Neural progenitor cell (in vitro differentiated cells): ENCODE results near the gene ZFP36L2. TPM values are rescaled to one million over a fixed set of nuclear protein-coding genes. Genes with fewer than 3 reads are reported as not detected.

Source experiments
- DNase-seq: peaks from one replicate; pipeline ENCODE4 v3.0.0-alpha.2; 2016; ENCODE audit warnings: low spot score
- H2AFZ ChIP-seq: fragments of 200-600 bp; sonication (generic); replicated peaks from 2 replicates; pipeline ENCODE4 v1.6.1; 2016; ENCODE audit warnings: antibody characterized with exemption
- H3F3A ChIP-seq: fragments of 200-600 bp; sonication (generic); 2 replicates; pipeline ENCODE4 v1.6.1; 2016; ENCODE audit warnings: antibody characterized with exemption, low read depth
- H3K27ac ChIP-seq: fragments of 200-600 bp; sonication (generic); 2 replicates; pipeline ENCODE4 v1.5.1; 2016; ENCODE audit warnings: mild to moderate bottlenecking
- H3K27me3 ChIP-seq: fragments of 200-600 bp; sonication (generic); 2 replicates; pipeline ENCODE4 v1.6.1; 2016; ENCODE audit warnings: mild to moderate bottlenecking, moderate library complexity
- H3K36me3 ChIP-seq: fragments of 200-600 bp; sonication (generic); 2 replicates; pipeline ENCODE4 v1.5.1; 2016
- H3K4me1 ChIP-seq: fragments of 200-600 bp; sonication (generic); 2 replicates; pipeline ENCODE4 v1.6.1; 2016; ENCODE audit warnings: mixed run types
- H3K4me2 ChIP-seq: fragments of 200-600 bp; sonication (generic); 2 replicates; pipeline ENCODE4 v1.6.1; 2016
- H3K4me3 ChIP-seq: fragments of 200-600 bp; sonication (generic); 2 replicates; pipeline ENCODE4 v1.5.1; 2016
- H3K79me2 ChIP-seq: fragments of 200-600 bp; sonication (generic); 2 replicates; pipeline ENCODE4 v1.6.1; 2016; ENCODE audit warnings: low read depth
- H3K9ac ChIP-seq: fragments of 200-600 bp; sonication (generic); 2 replicates; pipeline ENCODE4 v1.6.1; 2016
- H3K9me3 ChIP-seq: fragments of 200-600 bp; sonication (generic); 2 replicates; pipeline ENCODE4 v1.5.1; 2016; ENCODE audit warnings: low read depth
- H4K20me1 ChIP-seq: fragments of 200-600 bp; sonication (generic); 2 replicates; pipeline ENCODE4 v1.6.1; 2016; ENCODE audit warnings: low read depth
- H3K27ac Mint-ChIP-seq: 3 replicates; pipeline ENCODE4 v1.8.0; 2021; ENCODE audit warnings: mixed read lengths
- H3K27me3 Mint-ChIP-seq: 2 replicates; pipeline ENCODE4 v1.8.0; 2022; ENCODE audit warnings: low read depth, mild to moderate bottlenecking, inconsistent platforms, moderate library complexity, mixed read lengths; ENCODE audit not compliant: insufficient read depth
- H3K36me3 Mint-ChIP-seq: 3 replicates; pipeline ENCODE4 v1.8.0; 2021; ENCODE audit warnings: mixed read lengths
- H3K4me1 Mint-ChIP-seq: 3 replicates; pipeline ENCODE4 v1.8.0; 2021; ENCODE audit warnings: mixed read lengths
- H3K4me3 Mint-ChIP-seq: 3 replicates; pipeline ENCODE4 v1.8.0; 2021; ENCODE audit warnings: mild to moderate bottlenecking, moderate library complexity, mixed read lengths
- H3K9me3 Mint-ChIP-seq: 3 replicates; pipeline ENCODE4 v1.8.0; 2020; ENCODE audit warnings: mixed read lengths
- CTCF ChIP-seq: fragments of 200-600 bp; sonication (generic); IDR thresholded peaks from 2 replicates; pipeline ENCODE4 v1.5.1; 2017; ENCODE audit warnings: antibody characterized with exemption, mild to moderate bottlenecking
- EZH2 ChIP-seq: fragments of 200-600 bp; sonication (generic); IDR thresholded peaks from 2 replicates; pipeline ENCODE4 v1.6.1; 2017; ENCODE audit warnings: antibody characterized with exemption, mild to moderate bottlenecking, moderate library complexity
- EZH2phosphoT487 ChIP-seq: fragments of 200-600 bp; sonication (generic); IDR thresholded peaks from 2 replicates; pipeline ENCODE4 v1.6.1; 2017; ENCODE audit warnings: antibody characterized with exemption
- total RNA-seq: library from RNA; depleted of rRNA; stranded (reverse); fragments of >200 nt; gene quantifications from 2 replicates; pipeline ENCODE4 v1.2.3, GENCODE V29; 2015; ENCODE audit warnings: low replicate concordance

Gene ZFP36L2
- total RNA-seq, 1 donor from 2014 or later = 13.8 TPM

GRCh38 chr2:43218155-43218701, 8.2 kb downstream of the ZFP36L2 start:
- no peak for DNase-seq
- H3K4me3 ChIP-seq = peak overlapping the region; percentile 23
- peak overlapping the region; percentile 87 for H3K4me2 ChIP-seq
- no peaks in the 10 kb centered on the region for H3K36me3 ChIP-seq
- no peak overlapping the region for H3K9ac ChIP-seq
- H3F3A ChIP-seq = peaks cover 89% of the 10 kb centered on the region
- H2AFZ ChIP-seq = no peak overlapping the region
- TF ChIP-seq EZH2 (no peak), EZH2phosphoT487 (no peak), CTCF (no peak)
- Mint-ChIP-seq H3K27ac (peak overlapping the region; percentile 92), H3K4me1 (peaks cover 61% of the 10 kb centered on the region), H3K36me3 (peaks cover 4% of the 10 kb centered on the region), H3K27me3 (peaks cover 4% of the 10 kb centered on the region), H3K4me3 (peak overlapping the region; percentile 38), H3K9me3 (no peaks in the 10 kb centered on the region)
- H4K20me1 ChIP-seq = peaks cover 23% of the 10 kb centered on the region
- no peaks in the 10 kb centered on the region for H3K9me3 ChIP-seq
- H3K27me3 ChIP-seq = no peaks in the 10 kb centered on the region
- peak overlapping the region; percentile 74 for H3K27ac ChIP-seq
- H3K4me1 ChIP-seq = peaks cover 74% of the 10 kb centered on the region
- peaks cover 17% of the 10 kb centered on the region for H3K79me2 ChIP-seq

GRCh38 chr2:43217228-43218154, 8.9 kb downstream of the ZFP36L2 start:
- Histone ChIP-seq H3K4me1 (peaks cover 67% of the 10 kb centered on the region), H4K20me1 (peaks cover 16% of the 10 kb centered on the region), H3K36me3 (no peaks in the 10 kb centered on the region), H3K79me2 (peaks cover 10% of the 10 kb centered on the region), H3K27me3 (no peaks in the 10 kb centered on the region), H3F3A (peaks cover 82% of the 10 kb centered on the region), H3K9ac (no peak overlapping the region), H3K9me3 (no peaks in the 10 kb centered on the region), H3K4me2 (peak overlapping the region; percentile 87), H2AFZ (no peak overlapping the region), H3K4me3 (peak overlapping the region; percentile 23), H3K27ac (peak overlapping the region; percentile 74)
- Mint-ChIP-seq H3K9me3 (no peaks in the 10 kb centered on the region), H3K4me1 (peaks cover 55% of the 10 kb centered on the region), H3K36me3 (no peaks in the 10 kb centered on the region), H3K27ac (peak overlapping the region; percentile 92), H3K4me3 (peak overlapping the region; percentile 78), H3K27me3 (peaks cover 6% of the 10 kb centered on the region)
- no peak for TF ChIP-seq EZH2
- TF ChIP-seq CTCF = no peak
- no peak for TF ChIP-seq EZH2phosphoT487
- DNase-seq = peak; percentile 87

GRCh38 chr2:43216629-43217028, 9.8 kb downstream of the ZFP36L2 start:
- Histone ChIP-seq H3K9ac (no peak overlapping the region), H3K79me2 (peaks cover 4% of the 10 kb centered on the region), H3K27me3 (no peaks in the 10 kb centered on the region), H3K4me3 (no peak overlapping the region), H3K27ac (no peak overlapping the region), H3K9me3 (no peaks in the 10 kb centered on the region), H2AFZ (no peak overlapping the region), H3K4me2 (no peak overlapping the region), H3K36me3 (no peaks in the 10 kb centered on the region), H3K4me1 (peaks cover 58% of the 10 kb centered on the region), H4K20me1 (peaks cover 8% of the 10 kb centered on the region), H3F3A (peaks cover 73% of the 10 kb centered on the region)
- H3K27ac Mint-ChIP-seq = no peak overlapping the region
- no peak overlapping the region for H3K4me3 Mint-ChIP-seq
- no peak for DNase-seq
- no peak for TF ChIP-seq CTCF
- no peak for TF ChIP-seq EZH2
- no peak for TF ChIP-seq EZH2phosphoT487
- H3K9me3 Mint-ChIP-seq = no peaks in the 10 kb centered on the region
- no peaks in the 10 kb centered on the region for H3K36me3 Mint-ChIP-seq
- H3K4me1 Mint-ChIP-seq = peaks cover 47% of the 10 kb centered on the region
- H3K27me3 Mint-ChIP-seq = peaks cover 4% of the 10 kb centered on the region
